ENCODE measurements around the gene BFSP2.
A peak's percentile ranks its signal among the peaks of the same experiment; 100 is the strongest.
"Not testable (repeated sequence)": the region's sequence is repeated elsewhere in the genome, so short reads cannot be mapped to it uniquely, and the experiment has no call there.

Gene BFSP2

GRCh38 chr3:133469140-133469731, 69.4 kb downstream of the BFSP2 start:
- TF ChIP-seq CTCF (conservative IDR thresholded peaks at IDR 0.05; ENCODE audit: low read length): no peak
- DNase-seq (ENCODE audit: low read depth): no peak
- no peak overlapping the region for H3K4me3 ChIP-seq (ENCODE audit: low read length)

GRCh38 chr3:133472242-133472641, 72.4 kb downstream of the BFSP2 start:
- DNase-seq (ENCODE audit: low read depth): peak; percentile 37
- peak overlapping the region; percentile 32 for H3K4me3 ChIP-seq (ENCODE audit: low read length)
- no peak for TF ChIP-seq CTCF (conservative IDR thresholded peaks at IDR 0.05; ENCODE audit: low read length)

- no peak for TF ChIP-seq CTCF (conservative IDR thresholded peaks at IDR 0.05; ENCODE audit: low read length)
- H3K4me3 ChIP-seq (ENCODE audit: low read length): no peak overlapping the region
- no peak for DNase-seq (ENCODE audit: low read depth)
Measured at GRCh38 chr3:133472889-133473288, 73.0 kb downstream of the BFSP2 start.

GRCh38 chr3:133473472-133474191, 73.8 kb downstream of the BFSP2 start:
- H3K4me3 ChIP-seq (ENCODE audit: low read length): not testable (repeated sequence)

GRCh38 chr3:133474251-133474801, 74.5 kb downstream of the BFSP2 start:
- TF ChIP-seq CTCF (conservative IDR thresholded peaks at IDR 0.05; ENCODE audit: low read length): no peak
- peak; percentile 56 for DNase-seq (ENCODE audit: low read depth)
- no peak overlapping the region for H3K4me3 ChIP-seq (ENCODE audit: low read length)

More at GRCh38 chr3:133473472-133474191, 73.8 kb downstream of the BFSP2 start:
- DNase-seq (ENCODE audit: low read depth): not testable (repeated sequence)

GRCh38 chr3:133474817-133475216, 75.0 kb downstream of the BFSP2 start:
- DNase-seq (ENCODE audit: low read depth): no peak
- TF ChIP-seq CTCF (conservative IDR thresholded peaks at IDR 0.05; ENCODE audit: low read length): no peak
- no peak overlapping the region for H3K4me3 ChIP-seq (ENCODE audit: low read length)

- no peak for DNase-seq (ENCODE audit: low read depth)
- no peak overlapping the region for H3K4me3 ChIP-seq (ENCODE audit: low read length)
- TF ChIP-seq CTCF (conservative IDR thresholded peaks at IDR 0.05; ENCODE audit: low read length): no peak
Measured at GRCh38 chr3:133475245-133476010, 75.6 kb downstream of the BFSP2 start.

Measured in AG10803 (cell line).